PC-9 (cell line): ENCODE measurements around the gene CEACAM1.

Source experiments
- EZH2 ChIP-seq: fragments of 200-600 bp; sonication (generic); IDR thresholded peaks from 2 replicates; pipeline ENCODE4 v1.8.0; 2017; ENCODE audit warnings: antibody characterized with exemption, low read depth
- TF ChIP-seq, protein P1 (sequence below): fragments of 200-600 bp; sonication (generic); conservative IDR thresholded peaks from 2 replicates; pipeline ENCODE4 v1.6.1; 2017; ENCODE audit warnings: mixed run types, antibody characterized with exemption, mild to moderate bottlenecking, moderate library complexity

DNA sequence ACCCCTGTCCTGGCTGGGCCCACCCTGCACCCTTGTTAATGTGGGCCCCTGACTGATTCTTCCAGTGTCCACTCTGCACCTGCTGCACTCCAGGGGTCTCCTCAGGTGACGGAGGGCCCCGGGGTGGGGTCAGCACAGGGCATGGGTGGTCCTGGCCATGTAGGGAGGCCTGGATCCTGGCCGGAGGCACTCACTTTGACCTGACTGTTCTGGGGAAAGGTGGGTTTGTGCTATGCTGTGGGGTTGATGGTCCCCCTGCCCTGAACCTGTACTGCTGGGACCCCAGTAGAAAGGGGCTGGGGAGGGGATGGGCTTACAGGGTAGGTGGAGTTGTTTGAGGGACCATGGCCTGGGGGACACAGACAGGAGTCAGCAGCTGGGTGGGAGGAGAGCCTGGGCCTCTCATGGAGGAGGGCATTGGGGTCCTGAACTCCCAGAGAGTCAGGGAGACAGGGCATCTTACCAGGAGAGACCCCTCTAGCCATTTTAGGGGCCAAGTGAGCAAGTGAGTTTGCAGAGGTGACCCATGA is 25.8 kb upstream of the CEACAM1 start:
- TF ChIP-seq, protein P1, sequence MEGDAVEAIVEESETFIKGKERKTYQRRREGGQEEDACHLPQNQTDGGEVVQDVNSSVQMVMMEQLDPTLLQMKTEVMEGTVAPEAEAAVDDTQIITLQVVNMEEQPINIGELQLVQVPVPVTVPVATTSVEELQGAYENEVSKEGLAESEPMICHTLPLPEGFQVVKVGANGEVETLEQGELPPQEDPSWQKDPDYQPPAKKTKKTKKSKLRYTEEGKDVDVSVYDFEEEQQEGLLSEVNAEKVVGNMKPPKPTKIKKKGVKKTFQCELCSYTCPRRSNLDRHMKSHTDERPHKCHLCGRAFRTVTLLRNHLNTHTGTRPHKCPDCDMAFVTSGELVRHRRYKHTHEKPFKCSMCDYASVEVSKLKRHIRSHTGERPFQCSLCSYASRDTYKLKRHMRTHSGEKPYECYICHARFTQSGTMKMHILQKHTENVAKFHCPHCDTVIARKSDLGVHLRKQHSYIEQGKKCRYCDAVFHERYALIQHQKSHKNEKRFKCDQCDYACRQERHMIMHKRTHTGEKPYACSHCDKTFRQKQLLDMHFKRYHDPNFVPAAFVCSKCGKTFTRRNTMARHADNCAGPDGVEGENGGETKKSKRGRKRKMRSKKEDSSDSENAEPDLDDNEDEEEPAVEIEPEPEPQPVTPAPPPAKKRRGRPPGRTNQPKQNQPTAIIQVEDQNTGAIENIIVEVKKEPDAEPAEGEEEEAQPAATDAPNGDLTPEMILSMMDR = no peak
- TF ChIP-seq EZH2 = no peak
